ENCODE measurements around the gene HS3ST3A1.
"Not testable (repeated sequence)": the region's sequence is repeated elsewhere in the genome, so short reads cannot be mapped to it uniquely, and the experiment has no call there.

Gene HS3ST3A1

DNA sequence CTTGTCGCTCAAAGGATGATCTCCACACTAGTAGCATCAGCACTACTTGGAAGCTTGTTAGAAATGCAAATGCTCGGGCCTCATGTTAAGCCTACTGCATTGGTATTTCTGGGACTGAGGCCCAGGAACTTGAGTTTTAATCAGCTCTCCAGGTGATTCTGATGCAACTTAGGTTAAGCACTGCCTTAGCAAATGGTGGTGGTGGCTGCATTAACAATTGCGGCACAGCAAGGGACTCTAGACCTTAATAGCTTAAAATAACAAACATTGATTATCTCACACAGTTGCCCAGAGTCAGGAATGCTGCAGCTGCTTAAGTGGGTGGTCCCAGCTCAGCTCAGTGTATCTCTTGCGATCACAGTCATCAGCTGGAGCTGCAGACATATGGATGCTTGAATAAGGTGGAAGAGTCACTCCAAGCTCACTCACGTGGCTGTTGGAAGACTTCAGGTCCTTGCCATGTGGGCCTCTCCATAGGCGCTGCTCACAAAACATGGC is 25.8 kb downstream of the HS3ST3A1 start:
- DNase-seq (ENCODE audit: low read depth in 2 of 2): no peak

DNA sequence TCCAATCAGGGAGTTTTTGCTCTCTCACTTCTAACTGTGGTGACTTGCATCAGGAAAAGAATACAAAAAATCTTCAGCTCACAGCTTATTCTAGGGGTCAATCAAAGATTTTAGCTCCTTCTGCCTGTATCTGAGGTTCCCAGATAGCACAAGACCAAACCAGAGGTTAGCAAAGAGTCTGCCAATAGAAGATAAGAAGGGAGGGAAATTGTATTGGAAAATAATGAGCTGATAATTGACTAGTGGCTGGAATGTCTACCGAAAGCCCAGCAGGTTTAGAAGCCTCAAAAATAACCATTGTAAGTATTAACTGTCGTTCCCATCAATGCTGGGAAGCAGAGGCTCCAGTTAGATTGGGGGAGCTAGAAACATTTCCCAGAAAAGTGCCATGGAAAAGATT is 26.3 kb downstream of the HS3ST3A1 start:
- no peak for DNase-seq (ENCODE audit: low read depth in 2 of 2)

GRCh38 chr17:13572581-13572980 is 29.1 kb downstream of the HS3ST3A1 start:
- DNase-seq (ENCODE audit: low read depth in 2 of 2): no peak

DNA sequence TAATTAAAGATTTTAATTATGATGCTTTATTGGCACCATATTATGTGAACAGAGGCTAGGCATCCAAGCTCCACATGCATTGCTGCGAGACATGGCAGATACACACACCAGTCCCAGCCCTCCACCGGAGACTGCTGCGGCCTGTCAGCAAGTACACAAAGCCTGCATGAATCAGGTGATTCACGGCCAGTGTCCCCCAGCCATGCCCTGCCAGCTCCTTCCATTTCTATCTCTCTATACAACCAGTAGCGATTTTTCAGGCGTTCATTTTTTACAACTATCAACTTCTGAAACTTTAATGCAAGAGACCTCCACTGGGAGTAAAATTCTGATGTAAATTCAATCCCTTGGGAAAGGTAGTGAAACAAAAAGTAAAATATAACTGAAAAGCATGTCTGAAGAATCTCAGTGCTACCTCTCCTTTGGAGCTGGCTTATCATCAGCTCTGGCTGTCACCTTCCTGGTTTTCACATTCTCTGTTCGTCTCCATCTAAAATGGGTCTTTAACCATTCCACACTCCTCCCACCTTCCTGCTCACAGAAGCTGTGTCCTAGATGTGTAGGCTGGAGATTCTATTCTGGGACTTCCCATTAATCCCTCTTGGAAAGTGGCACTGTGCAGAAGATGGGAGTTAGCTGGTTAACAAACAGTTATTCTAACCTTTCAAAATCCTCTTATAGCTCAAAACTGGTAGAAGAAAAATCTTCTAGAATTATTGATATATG is 32.2 kb downstream of the HS3ST3A1 start:
- DNase-seq (ENCODE audit: low read depth in 2 of 2): no peak

GRCh38 chr17:13568582-13569397 is 32.9 kb downstream of the HS3ST3A1 start:
- DNase-seq (ENCODE audit: low read depth in 2 of 2): no peak

- no peak for DNase-seq (ENCODE audit: low read depth in 2 of 2)
These were observed 37.9 kb downstream of the HS3ST3A1 start for GRCh38 chr17:13563866-13564265.

DNA sequence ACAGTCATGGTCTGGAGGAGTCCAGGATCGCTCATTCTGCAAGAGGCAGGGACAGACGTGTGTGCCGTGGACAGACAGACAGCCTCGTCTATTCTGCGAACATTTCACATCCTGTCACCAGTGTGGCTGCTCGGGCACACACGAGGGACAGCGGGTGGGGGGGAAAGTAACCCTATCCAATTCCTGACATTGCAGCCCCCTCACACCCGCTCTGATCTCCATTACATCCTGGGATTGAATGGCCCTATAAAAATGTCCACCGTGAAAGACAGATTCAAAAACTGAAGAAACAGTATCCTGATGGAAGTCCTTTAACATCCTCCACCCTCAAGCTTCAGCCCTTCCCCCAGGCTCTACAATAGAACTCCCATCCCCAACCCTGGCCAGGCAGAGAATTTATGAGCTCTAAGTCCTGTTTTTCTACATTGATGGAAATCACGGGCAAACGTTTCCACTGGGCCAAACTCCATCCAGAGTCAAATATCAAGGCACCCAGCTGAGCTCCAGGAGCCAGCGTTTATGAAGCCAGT is 39.4 kb downstream of the HS3ST3A1 start:
- DNase-seq (ENCODE audit: low read depth in 2 of 2): no peak

GRCh38 chr17:13561606-13562270 is 40.0 kb downstream of the HS3ST3A1 start:
- DNase-seq (ENCODE audit: low read depth in 2 of 2): no peak

DNA sequence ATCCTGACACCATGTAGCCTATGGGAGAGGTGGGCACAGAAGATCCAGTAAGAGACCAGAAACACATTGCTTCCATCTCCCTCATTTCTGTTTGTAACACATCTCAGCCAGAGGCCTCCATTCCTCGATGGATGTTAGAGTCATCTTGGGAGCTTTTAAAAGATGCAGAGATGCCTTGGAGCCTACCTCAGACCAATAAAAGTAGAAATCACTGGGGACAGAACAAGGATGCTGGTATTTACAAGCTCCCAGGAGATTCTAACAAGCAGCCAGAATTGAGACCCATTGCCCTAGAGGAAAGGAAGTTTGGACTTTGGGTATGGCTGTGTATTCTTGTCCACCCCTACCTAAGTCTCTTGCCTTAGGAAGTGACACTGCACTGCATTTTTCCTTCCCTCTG is 40.8 kb downstream of the HS3ST3A1 start:
- no peak for DNase-seq (ENCODE audit: low read depth in 2 of 2)

GRCh38 chr17:13558588-13558987 is 43.1 kb downstream of the HS3ST3A1 start:
- DNase-seq (ENCODE audit: low read depth in 2 of 2): no peak

GRCh38 chr17:13557077-13557476 is 44.7 kb downstream of the HS3ST3A1 start:
- no peak for DNase-seq (ENCODE audit: low read depth in 2 of 2)

DNA sequence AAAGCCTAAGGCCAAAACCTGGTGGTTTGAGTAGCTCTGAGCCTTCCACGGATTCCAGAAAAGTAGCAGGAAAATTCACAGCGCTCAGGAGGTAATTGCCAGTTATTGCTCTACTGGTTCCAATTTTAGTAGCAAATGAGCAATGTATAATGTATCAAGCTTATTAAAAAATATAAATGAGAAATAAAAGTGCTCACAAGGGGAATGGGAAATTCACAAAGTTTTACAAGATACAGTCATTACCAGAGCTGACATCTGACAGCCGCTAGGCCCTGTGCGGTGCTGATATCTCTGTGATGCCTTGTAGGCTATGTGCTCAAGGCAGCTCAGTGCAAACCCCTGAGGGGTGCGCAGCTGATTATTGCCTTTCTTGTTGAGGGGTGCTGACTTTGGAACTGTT is 47.5 kb downstream of the HS3ST3A1 start:
- DNase-seq (ENCODE audit: low read depth in 2 of 2): no peak

DNA sequence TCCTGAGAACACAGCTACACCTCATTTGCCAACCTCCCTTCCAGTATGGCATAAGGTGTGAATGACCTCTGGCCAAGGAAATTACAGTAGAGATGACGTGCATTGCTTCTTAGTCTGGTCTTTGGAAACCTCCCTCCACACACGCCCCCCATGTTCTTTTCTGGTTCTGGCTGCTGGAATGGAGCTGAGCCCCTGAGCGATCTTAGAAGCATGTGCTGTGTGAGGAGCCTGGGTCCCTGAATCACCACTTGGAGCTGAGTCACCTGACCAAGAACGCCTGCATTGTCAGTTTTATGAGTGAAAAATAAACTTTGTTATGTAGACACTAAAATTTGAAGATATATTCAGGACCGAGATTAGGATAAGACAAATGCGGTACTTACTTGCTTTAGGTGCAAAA is 51.4 kb downstream of the HS3ST3A1 start:
- DNase-seq (ENCODE audit: low read depth in 2 of 2): no peak

GRCh38 chr17:13548576-13548975 is 53.2 kb downstream of the HS3ST3A1 start:
- DNase-seq (ENCODE audit: low read depth in 2 of 2): not testable (repeated sequence)

GRCh38 chr17:13546851-13547250 is 54.9 kb downstream of the HS3ST3A1 start:
- no peak for DNase-seq (ENCODE audit: low read depth in 2 of 2)

- DNase-seq (ENCODE audit: low read depth in 2 of 2): no peak
These were observed 55.8 kb downstream of the HS3ST3A1 start for GRCh38 chr17:13545941-13546340.

DNA sequence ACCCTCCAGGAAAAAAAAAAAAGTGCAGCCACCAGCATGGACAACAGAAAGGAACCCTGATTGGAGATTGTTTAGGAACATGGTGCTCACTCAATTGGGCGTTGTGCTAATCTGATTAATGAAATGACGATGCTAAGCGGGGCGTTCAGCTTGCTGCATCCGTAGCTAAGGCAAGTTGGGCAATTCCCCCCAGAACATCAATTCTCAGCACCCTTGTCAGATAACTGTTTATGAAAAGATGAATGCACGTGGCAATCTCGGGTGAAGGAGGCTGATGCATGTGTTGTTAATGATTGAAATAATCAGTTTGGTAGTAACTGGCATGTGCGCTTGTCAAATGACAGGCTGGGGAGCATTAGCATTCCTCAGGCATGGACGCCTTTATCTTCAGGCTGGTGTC is 57.0 kb downstream of the HS3ST3A1 start:
- DNase-seq (ENCODE audit: low read depth in 2 of 2): no peak

- no peak for DNase-seq (ENCODE audit: low read depth in 2 of 2)
These were observed 57.4 kb downstream of the HS3ST3A1 start for GRCh38 chr17:13544292-13544691.

DNA sequence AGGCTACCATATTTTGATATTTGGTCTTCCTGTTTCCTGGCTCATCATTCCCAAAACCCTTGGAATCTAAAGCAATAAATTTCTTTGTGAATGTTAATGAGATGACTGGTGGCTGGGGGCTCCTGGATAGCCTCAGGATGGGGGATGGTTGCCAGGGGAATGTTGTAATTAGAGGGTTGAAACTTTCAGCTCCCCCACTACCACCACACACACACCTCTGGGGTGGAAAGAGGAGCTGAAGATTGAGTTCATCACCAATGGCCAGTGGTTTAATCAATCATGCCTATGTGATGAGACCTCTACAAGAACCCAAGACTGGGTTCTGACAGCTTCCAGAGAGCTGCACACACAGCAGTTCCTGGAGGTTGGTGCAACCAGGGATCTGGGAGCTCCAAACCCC is 59.1 kb downstream of the HS3ST3A1 start:
- DNase-seq (ENCODE audit: low read depth in 2 of 2): no peak

GRCh38 chr17:13541032-13541480 is 60.7 kb downstream of the HS3ST3A1 start:
- no peak for DNase-seq (ENCODE audit: low read depth in 2 of 2)

- DNase-seq (ENCODE audit: low read depth in 2 of 2): no peak
These were observed 61.2 kb downstream of the HS3ST3A1 start for GRCh38 chr17:13540546-13540945.

DNA sequence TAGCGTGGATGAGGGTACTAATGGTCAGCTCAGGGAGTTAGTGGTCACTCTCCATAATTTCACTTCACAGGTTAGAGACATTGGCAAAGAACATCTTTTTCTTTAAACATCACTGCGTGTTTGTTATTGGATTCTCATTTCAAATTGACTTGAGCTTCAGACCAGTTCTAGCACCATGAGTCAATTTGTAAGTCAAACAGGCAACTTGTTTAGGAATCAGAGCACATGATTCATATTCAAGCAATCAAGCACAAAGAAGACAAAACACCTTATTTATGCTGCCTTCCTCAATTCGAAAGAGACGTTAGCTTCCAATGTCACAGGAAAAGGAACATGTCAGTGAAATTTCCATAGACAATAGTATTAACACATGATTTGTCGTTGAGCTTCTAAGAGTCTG is 62.3 kb downstream of the HS3ST3A1 start:
- DNase-seq (ENCODE audit: low read depth in 2 of 2): no peak

Data from stimulated activated CD8-positive, alpha-beta memory T cell treated with anti-CD3 and anti-CD28 coated beads, Interleukin-2, amount 100 ng/mL, for 1 hour (primary cell).